HG03159 (cell line): ENCODE data around the gene P3R3URF.

Experiments used
- ATAC-seq: cut with Tn5 transposase; IDR thresholded peaks from one replicate; pipeline ENCODE4 v1.9.1; 2021; ENCODE audit warnings: mild to moderate bottlenecking, moderate library complexity; ENCODE audit not compliant: unreplicated experiment

P3R3URF gene

GRCh38 chr1:46194641-46195193 lies 18.4 kb upstream of the P3R3URF start:
- ATAC-seq = no peak

GRCh38 chr1:46193984-46194570 lies 17.8 kb upstream of the P3R3URF start:
- ATAC-seq = no peak

GRCh38 chr1:46193285-46193684 lies 17.0 kb upstream of the P3R3URF start:
- no peak for ATAC-seq

GRCh38 chr1:46192171-46192570 lies 15.9 kb upstream of the P3R3URF start:
- no peak for ATAC-seq

GRCh38 chr1:46191033-46191701 lies 14.9 kb upstream of the P3R3URF start:
- ATAC-seq = no peak

GRCh38 chr1:46190539-46190938 lies 14.3 kb upstream of the P3R3URF start:
- no peak for ATAC-seq

GRCh38 chr1:46188295-46189030 lies 12.2 kb upstream of the P3R3URF start:
- ATAC-seq = no peak

- no peak for ATAC-seq
Measured at GRCh38 chr1:46187106-46187869, 11.0 kb upstream of the P3R3URF start.

- ATAC-seq = no peak
Measured at GRCh38 chr1:46186076-46186475, 9.8 kb upstream of the P3R3URF start.

GRCh38 chr1:46184920-46185658 lies 8.8 kb upstream of the P3R3URF start:
- ATAC-seq = no peak

- ATAC-seq = no peak
Measured at GRCh38 chr1:46183926-46184557, 7.8 kb upstream of the P3R3URF start.

GRCh38 chr1:46183079-46183847 lies 7.0 kb upstream of the P3R3URF start:
- no peak for ATAC-seq

GRCh38 chr1:46181343-46182260 lies 5.3 kb upstream of the P3R3URF start:
- no peak for ATAC-seq

- no peak for ATAC-seq
Measured at GRCh38 chr1:46180082-46180616, 3.9 kb upstream of the P3R3URF start.

GRCh38 chr1:46179138-46180081 lies 3.1 kb upstream of the P3R3URF start:
- peak; percentile 50 for ATAC-seq

- no peak for ATAC-seq
Measured at GRCh38 chr1:46175243-46175642, 1.0 kb downstream of the P3R3URF start.
